C4-2B (cell line): ENCODE results near the gene TAS1R1.

ENCODE experiments used
- H3K27ac ChIP-seq: fragments of 450-650 bp; 2 replicates; pipeline ENCODE4 v1.5.1; 2017
- CTCF ChIP-seq: fragments of 450-650 bp; conservative IDR thresholded peaks from 2 replicates; pipeline ENCODE4 v1.5.1; 2017; ENCODE audit warnings: mild to moderate bottlenecking
- ZFX ChIP-seq: fragments of 450-650 bp; IDR thresholded peaks from 2 replicates; pipeline ENCODE4 v1.6.1; 2017

The TAS1R1 gene

DNA sequence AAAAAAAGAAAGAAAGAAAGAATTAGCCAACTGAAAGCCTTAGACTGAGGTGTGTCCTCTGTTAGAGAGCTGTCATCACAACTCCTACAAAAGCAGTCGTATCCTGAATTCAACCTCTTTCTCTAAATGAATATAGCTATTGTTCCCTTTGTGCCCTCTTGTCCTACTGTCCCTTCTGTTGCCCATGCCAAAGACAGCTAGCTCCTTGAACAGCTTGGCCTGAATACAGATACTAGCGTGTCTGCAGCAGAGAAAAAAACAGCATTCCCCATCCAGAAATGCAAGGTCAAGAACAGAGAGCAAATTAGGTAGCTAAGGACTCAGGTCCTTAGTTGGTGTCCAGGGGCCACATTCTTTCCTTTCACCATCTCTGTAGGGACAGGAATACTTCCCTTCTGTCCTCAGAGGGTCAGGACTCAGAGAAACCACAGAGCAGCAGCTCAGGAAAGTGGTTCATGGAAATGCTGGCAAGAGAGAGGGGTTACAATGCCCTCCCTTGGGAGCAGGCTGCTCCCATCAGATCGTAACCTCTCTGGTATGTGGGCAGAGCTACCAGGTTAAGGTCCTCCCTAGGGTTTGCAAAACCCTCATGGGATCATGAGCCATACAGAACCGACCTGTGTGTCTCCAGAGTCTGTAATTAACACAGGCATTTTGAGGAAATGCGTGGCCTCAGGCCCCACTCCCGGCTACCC lies 22.9 kb downstream of the TAS1R1 start:
- no peak overlapping the region for H3K27ac ChIP-seq
- TF ChIP-seq ZFX (no peak), CTCF (no peak)

- peak overlapping the region; percentile 79 for H3K27ac ChIP-seq
- TF ChIP-seq ZFX (no peak), CTCF (no peak)
These were observed 23.7 kb downstream of the TAS1R1 start for GRCh38 chr1:6578624-6579373.

DNA sequence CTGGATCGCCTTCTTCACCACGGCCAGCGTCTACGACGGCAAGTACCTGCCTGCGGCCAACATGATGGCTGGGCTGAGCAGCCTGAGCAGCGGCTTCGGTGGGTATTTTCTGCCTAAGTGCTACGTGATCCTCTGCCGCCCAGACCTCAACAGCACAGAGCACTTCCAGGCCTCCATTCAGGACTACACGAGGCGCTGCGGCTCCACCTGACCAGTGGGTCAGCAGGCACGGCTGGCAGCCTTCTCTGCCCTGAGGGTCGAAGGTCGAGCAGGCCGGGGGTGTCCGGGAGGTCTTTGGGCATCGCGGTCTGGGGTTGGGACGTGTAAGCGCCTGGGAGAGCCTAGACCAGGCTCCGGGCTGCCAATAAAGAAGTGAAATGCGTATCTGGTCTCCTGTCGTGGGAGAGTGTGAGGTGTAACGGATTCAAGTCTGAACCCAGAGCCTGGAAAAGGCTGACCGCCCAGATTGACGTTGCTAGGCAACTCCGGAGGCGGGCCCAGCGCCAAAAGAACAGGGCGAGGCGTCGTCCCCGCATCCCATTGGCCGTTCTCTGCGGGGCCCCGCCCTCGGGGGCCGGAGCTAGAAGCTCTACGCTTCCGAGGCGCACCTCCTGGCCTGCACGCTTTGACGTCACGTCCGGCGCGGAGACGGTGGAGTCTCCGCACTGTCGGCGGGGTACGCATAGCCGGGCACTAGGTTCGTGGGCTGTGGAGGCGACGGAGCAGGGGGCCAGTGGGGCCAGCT lies 24.4 kb downstream of the TAS1R1 start, which contains the start of gene ZBTB48:
TSS of gene ZBTB48 (plus strand) at position 621 of the 745 bp plus-strand sequence. CDS start 616 bp downstream, outside the sequence.
- TF ChIP-seq ZFX (no peak), CTCF (no peak)
- peak within 1 kb of the TSS; percentile 79 for H3K27ac ChIP-seq

DNA sequence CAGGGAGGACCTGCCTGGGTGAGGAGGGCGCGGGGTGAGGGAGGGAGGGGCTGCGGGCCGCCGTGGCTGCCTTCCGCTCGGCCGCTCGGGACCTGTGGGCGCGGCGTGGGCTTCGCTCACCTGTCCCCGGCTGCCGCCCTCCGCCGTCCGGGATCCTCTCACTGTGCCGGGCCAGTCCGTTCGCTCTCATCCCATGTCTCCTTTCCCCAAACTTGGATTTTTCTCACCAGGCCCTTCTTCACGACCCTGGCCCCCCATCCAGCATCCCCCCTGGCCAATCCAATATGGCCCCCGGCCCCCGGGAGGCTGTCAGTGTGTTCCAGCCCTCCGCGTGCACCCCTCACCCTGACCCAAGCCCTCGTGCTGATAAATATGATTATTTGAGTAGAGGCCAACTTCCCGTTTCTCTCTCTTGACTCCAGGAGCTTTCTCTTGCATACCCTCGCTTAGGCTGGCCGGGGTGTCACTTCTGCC lies 25.0 kb downstream of the TAS1R1 start:
- TF ChIP-seq CTCF: no peak
- no peak for TF ChIP-seq ZFX
- H3K27ac ChIP-seq: peak overlapping the region; percentile 79

DNA sequence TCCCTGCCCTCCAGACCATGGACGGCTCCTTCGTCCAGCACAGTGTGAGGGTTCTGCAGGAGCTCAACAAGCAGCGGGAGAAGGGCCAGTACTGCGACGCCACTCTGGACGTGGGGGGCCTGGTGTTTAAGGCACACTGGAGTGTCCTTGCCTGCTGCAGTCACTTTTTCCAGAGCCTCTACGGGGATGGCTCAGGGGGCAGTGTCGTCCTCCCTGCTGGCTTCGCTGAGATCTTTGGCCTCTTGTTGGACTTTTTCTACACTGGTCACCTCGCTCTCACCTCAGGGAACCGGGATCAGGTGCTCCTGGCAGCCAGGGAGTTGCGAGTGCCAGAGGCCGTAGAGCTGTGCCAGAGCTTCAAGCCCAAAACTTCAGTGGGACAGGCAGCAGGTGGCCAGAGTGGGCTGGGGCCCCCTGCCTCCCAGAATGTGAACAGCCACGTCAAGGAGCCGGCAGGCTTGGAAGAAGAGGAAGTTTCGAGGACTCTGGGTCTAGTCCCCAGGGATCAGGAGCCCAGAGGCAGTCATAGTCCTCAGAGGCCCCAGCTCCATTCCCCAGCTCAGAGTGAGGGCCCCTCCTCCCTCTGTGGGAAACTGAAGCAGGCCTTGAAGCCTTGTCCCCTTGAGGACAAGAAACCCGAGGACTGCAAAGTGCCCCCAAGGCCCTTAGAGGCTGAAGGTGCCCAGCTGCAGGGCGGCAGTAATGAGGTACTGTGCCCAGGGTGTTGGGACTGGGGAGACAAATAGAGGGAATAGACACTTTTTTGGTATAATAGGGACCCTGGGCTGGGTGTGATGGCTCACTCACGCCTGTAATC lies 25.7 kb downstream of the TAS1R1 start:
- TF ChIP-seq ZFX (no peak), CTCF (no peak)
- peak overlapping the region; percentile 79 for H3K27ac ChIP-seq

DNA sequence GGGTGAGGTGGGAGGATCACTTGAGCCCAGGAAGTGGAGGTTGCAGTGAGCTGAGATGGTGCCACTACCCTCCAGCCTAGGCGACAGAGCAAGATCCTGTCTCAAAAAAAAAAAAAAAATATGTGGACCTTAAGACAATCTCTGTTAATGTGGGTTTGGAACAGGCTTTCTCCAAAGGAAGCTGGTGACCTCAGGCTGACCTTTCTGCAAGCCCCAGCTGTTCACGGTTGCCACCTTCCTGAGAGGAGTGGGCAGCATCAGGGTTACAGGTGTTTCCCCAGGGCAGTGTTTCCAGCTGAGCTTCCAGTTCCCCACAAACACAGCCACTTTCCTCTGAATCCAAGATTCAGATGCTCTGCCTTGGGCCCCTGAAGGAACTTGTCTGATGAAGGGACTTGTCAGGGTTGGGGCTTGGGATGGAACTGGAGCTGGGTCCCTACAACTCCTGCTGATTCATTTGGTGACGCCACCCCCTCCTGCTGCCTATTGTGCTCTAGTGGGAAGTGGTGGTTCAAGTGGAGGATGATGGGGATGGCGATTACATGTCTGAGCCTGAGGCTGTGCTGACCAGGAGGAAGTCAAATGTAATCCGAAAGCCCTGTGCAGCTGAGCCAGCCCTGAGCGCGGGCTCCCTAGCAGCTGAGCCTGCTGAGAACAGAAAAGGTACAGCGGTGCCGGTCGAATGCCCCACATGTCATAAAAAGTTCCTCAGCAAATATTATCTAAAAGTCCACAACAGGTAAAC lies 26.6 kb downstream of the TAS1R1 start:
- TF ChIP-seq ZFX: no peak
- no peak for TF ChIP-seq CTCF
- H3K27ac ChIP-seq: no peak overlapping the region
